H9 (cell line): ENCODE results near the gene PAK6. TPM values are rescaled to one million over a fixed set of nuclear protein-coding genes. Genes with fewer than 3 reads are reported as not detected.
A peak's percentile ranks its signal among the peaks of the same experiment; 100 is the strongest.

Experiments used
- DNase-seq: peaks from one replicate; pipeline ENCODE4 v3.0.0-alpha.2; 2017
- H2AFZ ChIP-seq: one replicate; pipeline ENCODE4 v1.6.1; 2013; ENCODE audit warnings: mild to moderate bottlenecking, low read length, control low read depth, moderate library complexity
- H2AK5ac ChIP-seq: 2 replicates; pipeline ENCODE4 v1.6.1; 2013; ENCODE audit warnings: low read length, control low read depth, mixed read lengths; ENCODE audit not compliant: insufficient read length
- H2BK120ac ChIP-seq: one replicate; pipeline ENCODE4 v1.6.1; 2013; ENCODE audit warnings: low read depth, mild to moderate bottlenecking, low read length, control low read depth, inconsistent platforms; ENCODE audit not compliant: poor library complexity, severe bottlenecking
- H2BK12ac ChIP-seq: 2 replicates; pipeline ENCODE4 v1.6.1; 2013; ENCODE audit warnings: low read length, control low read depth, mixed read lengths, low read depth; ENCODE audit not compliant: insufficient read length
- H2BK15ac ChIP-seq: 2 replicates; pipeline ENCODE4 v1.6.1; 2013; ENCODE audit warnings: low read depth, low read length, control low read depth
- H2BK20ac ChIP-seq: one replicate; pipeline ENCODE4 v1.6.1; 2013; ENCODE audit warnings: low read depth, mild to moderate bottlenecking, low read length, control low read depth, inconsistent platforms; ENCODE audit not compliant: poor library complexity, severe bottlenecking
- H2BK5ac ChIP-seq: 2 replicates; pipeline ENCODE4 v1.6.1; 2013; ENCODE audit warnings: low read length, control low read depth, mixed read lengths; ENCODE audit not compliant: insufficient read length
- H3K14ac ChIP-seq: 2 replicates; pipeline ENCODE4 v1.6.1; 2013; ENCODE audit warnings: low read length, control low read depth; ENCODE audit not compliant: insufficient read depth
- H3K18ac ChIP-seq: 2 replicates; pipeline ENCODE4 v1.6.1; 2013; ENCODE audit warnings: low read depth, mild to moderate bottlenecking, mixed read lengths, low read length, control low read depth; ENCODE audit not compliant: insufficient read length
- H3K23ac ChIP-seq: 2 replicates; pipeline ENCODE4 v1.6.1; 2013; ENCODE audit warnings: low read length, control low read depth, mixed read lengths, low read depth; ENCODE audit not compliant: insufficient read length
- H3K23me2 ChIP-seq: 2 replicates; pipeline ENCODE4 v1.6.1; 2013; ENCODE audit warnings: low read depth, mild to moderate bottlenecking, mixed read lengths, low read length, control low read depth; ENCODE audit not compliant: insufficient read length, poor library complexity, severe bottlenecking
- H3K27ac ChIP-seq: 2 replicates; pipeline ENCODE4 v1.5.1; 2013; ENCODE audit warnings: low read length, control low read depth, mixed read lengths, low read depth; ENCODE audit not compliant: insufficient read length
- H3K27me3 ChIP-seq: 2 replicates; pipeline ENCODE4 v1.6.1; 2013; ENCODE audit warnings: low read length, control low read depth, inconsistent platforms; ENCODE audit not compliant: insufficient read depth
- H3K4ac ChIP-seq: 2 replicates; pipeline ENCODE4 v1.6.1; 2013; ENCODE audit warnings: low read depth, mild to moderate bottlenecking, control low read depth, inconsistent platforms, low read length, moderate library complexity
- H3K4me1 ChIP-seq: 2 replicates; pipeline ENCODE4 v1.6.1; 2013; ENCODE audit warnings: low read length, control low read depth, inconsistent platforms; ENCODE audit not compliant: insufficient read depth
- H3K4me2 ChIP-seq: 2 replicates; pipeline ENCODE4 v1.6.1; 2013; ENCODE audit warnings: low read length, control low read depth, mixed read lengths; ENCODE audit not compliant: insufficient read length, insufficient read depth
- H3K56ac ChIP-seq: 2 replicates; pipeline ENCODE4 v1.6.1; 2013; ENCODE audit warnings: low read depth, mild to moderate bottlenecking, mixed read lengths, low read length, control low read depth; ENCODE audit not compliant: insufficient read length
- H3K79me1 ChIP-seq: 2 replicates; pipeline ENCODE4 v1.6.1; 2013; ENCODE audit warnings: low read depth, mild to moderate bottlenecking, moderate library complexity, low read length, control low read depth, inconsistent platforms; ENCODE audit not compliant: insufficient read depth, poor library complexity, severe bottlenecking
- H3K79me2 ChIP-seq: 2 replicates; pipeline ENCODE4 v1.6.1; 2013; ENCODE audit warnings: low read length, control low read depth, inconsistent platforms; ENCODE audit not compliant: insufficient read depth
- H3K9ac ChIP-seq: 2 replicates; pipeline ENCODE4 v1.6.1; 2013; ENCODE audit warnings: low read length, control low read depth, mixed read lengths; ENCODE audit not compliant: insufficient read length; ENCODE audit errors: extremely low read depth
- H3K9me3 ChIP-seq: one replicate; pipeline ENCODE4 v1.6.1; 2013; ENCODE audit warnings: low read depth, low read length, inconsistent platforms; ENCODE audit not compliant: control insufficient read depth
- H3T11ph ChIP-seq: one replicate; pipeline ENCODE4 v1.6.1; 2013; ENCODE audit warnings: mild to moderate bottlenecking, low read length, control low read depth, inconsistent platforms
- H4K20me1 ChIP-seq: one replicate; pipeline ENCODE4 v1.6.1; 2013; ENCODE audit not compliant: control insufficient read depth, insufficient read length, insufficient read depth
- H4K5ac ChIP-seq: 2 replicates; pipeline ENCODE4 v1.6.1; 2013; ENCODE audit warnings: low read depth, mild to moderate bottlenecking, mixed read lengths, low read length, control low read depth; ENCODE audit not compliant: insufficient read length
- H4K8ac ChIP-seq: replicated peaks from 2 replicates; pipeline ENCODE4 v1.6.1; 2013; ENCODE audit warnings: low read length, control low read depth, mixed read lengths, low read depth; ENCODE audit not compliant: insufficient read length
- H4K91ac ChIP-seq: 2 replicates; pipeline ENCODE4 v1.6.1; 2013; ENCODE audit warnings: low read depth, mild to moderate bottlenecking, moderate library complexity, mixed read lengths, low read length, control low read depth; ENCODE audit not compliant: insufficient read length
- H3K27ac Mint-ChIP-seq, 3 experiments: 2 replicates in 2 of 3; 3 replicates in 1 of 3; pipeline ENCODE4 v1.8.0; 2020 to 2021; ENCODE audit warnings: mixed read lengths in 3 of 3, mild to moderate bottlenecking in 1 of 3, moderate library complexity in 1 of 3
- H3K27me3 Mint-ChIP-seq: 2 replicates; pipeline ENCODE4 v1.8.0; 2021; ENCODE audit warnings: low read depth, mild to moderate bottlenecking, moderate library complexity, mixed read lengths
- H3K36me3 Mint-ChIP-seq, 3 experiments: 2 replicates in 2 of 3; 3 replicates in 1 of 3; pipeline ENCODE4 v1.8.0; 2020 to 2021; ENCODE audit warnings: low read depth in 3 of 3, mixed read lengths in 3 of 3; ENCODE audit not compliant: insufficient read depth in 1 of 3
- H3K4me1 Mint-ChIP-seq, 2 experiments: 2 replicates each; pipeline ENCODE4 v1.8.0; 2020; ENCODE audit warnings: mixed read lengths in 2 of 2
- H3K4me3 Mint-ChIP-seq, 2 experiments: 2 replicates in 1 of 2; 3 replicates in 1 of 2; pipeline ENCODE4 v1.8.0; 2020 to 2021; ENCODE audit warnings: mild to moderate bottlenecking in 2 of 2, mixed read lengths in 2 of 2, moderate library complexity in 1 of 2
- H3K9me3 Mint-ChIP-seq, 2 experiments: 2 replicates in 1 of 2; 3 replicates in 1 of 2; pipeline ENCODE4 v1.8.0; 2020; ENCODE audit warnings: mild to moderate bottlenecking in 2 of 2, mixed read lengths in 2 of 2, moderate library complexity in 1 of 2
- CTCF ChIP-seq: fragments of 200-600 bp; sonication (generic); conservative IDR thresholded peaks from 3 replicates; pipeline ENCODE4 v1.8.0; 2021; ENCODE audit warnings: antibody characterized with exemption, mild to moderate bottlenecking
- WGBS: extraction: QIAGEN DNeasy Blood & Tissue Kit; methylation state at CpG from one replicate; pipeline ENCODE4 v1.1.7; 2013; ENCODE audit warnings: missing lambda C conversion rate, low lambda C conversion rate, mixed read lengths; ENCODE audit not compliant: insufficient read length; ENCODE audit errors: extremely low coverage; 5-methylcytosine and 5-hydroxymethylcytosine counted together
- total RNA-seq: library from RNA; stranded (reverse); gene quantifications from 2 replicates; pipeline ENCODE4 v1.2.1, GENCODE V29; 2021

The PAK6 gene
- total RNA-seq, 1 experiment from 2014 or later = 7.4 TPM

- no peak overlapping the region for H3K27ac Mint-ChIP-seq
- no peak overlapping the region for H3T11ph ChIP-seq
- no peak overlapping the region for H4K5ac ChIP-seq
- no peak overlapping the region for H2BK120ac ChIP-seq
- H3K56ac ChIP-seq = no peak overlapping the region
- H3K79me2 ChIP-seq = no peaks in the 10 kb centered on the region
- H2BK5ac ChIP-seq = no peak overlapping the region
- peaks cover 34 to 43% of the 10 kb centered on the region in 2 experiments for H3K4me1 Mint-ChIP-seq
- H3K79me1 ChIP-seq = no peaks in the 10 kb centered on the region
- no peak overlapping the region for H3K4ac ChIP-seq
- H3K14ac ChIP-seq = peak overlapping the region; percentile 42; the same call in 1 of the 2 replicates
- H3K4me2 ChIP-seq = no peak overlapping the region
- H3K18ac ChIP-seq = no peak overlapping the region
- H3K23me2 ChIP-seq = peaks cover 7% of the 10 kb centered on the region
- H3K9me3 Mint-ChIP-seq = no peaks in the 10 kb centered on the region
- H3K36me3 Mint-ChIP-seq = no peaks in the 10 kb centered on the region; a peak in 2 of 7 replicates
- no peak overlapping the region for H2BK20ac ChIP-seq
- no peak overlapping the region for H4K91ac ChIP-seq
- no peak overlapping the region for H3K23ac ChIP-seq
- H2AFZ ChIP-seq = no peak overlapping the region
- TF ChIP-seq CTCF = no peak
- H2BK12ac ChIP-seq = no peak overlapping the region
- no peak overlapping the region for H4K8ac ChIP-seq
- WGBS = no CpG with 5 or more reads among the region's 7 CpGs
- no peak overlapping the region for H3K27ac ChIP-seq
- H3K4me3 Mint-ChIP-seq = no peak overlapping the region; a peak in 1 of 5 replicates
- peaks cover 5% of the 10 kb centered on the region for H3K4me1 ChIP-seq
- no peak overlapping the region for H3K9ac ChIP-seq
- H3K9me3 ChIP-seq = no peaks in the 10 kb centered on the region
- H3K27me3 ChIP-seq = peaks cover 26% of the 10 kb centered on the region; the same call in 1 of the 2 replicates
- no peak overlapping the region for H2AK5ac ChIP-seq
- no peak for DNase-seq
- no peaks in the 10 kb centered on the region for H4K20me1 ChIP-seq
- H2BK15ac ChIP-seq = no peak overlapping the region
- H3K27me3 Mint-ChIP-seq = peaks cover 83% of the 10 kb centered on the region
Measured at GRCh38 chr15:40286061-40286532, 47.2 kb downstream of the PAK6 start.
